HCT116 (cell line): ENCODE measurements around the gene RIMBP2. TPM values are rescaled to one million over a fixed set of nuclear protein-coding genes. Genes with fewer than 3 reads are reported as not detected.

Experiments used
- ATAC-seq: fragments of 200-7000 bp; cut with Tn5 transposase; 2 replicates; pipeline ENCODE4 v1.9.1; 2020; ENCODE audit warnings: mild to moderate bottlenecking, moderate library complexity
- BruUV-seq: library from RNA; stranded (reverse); fragments of 400-500 nt; replicated peaks from 2 replicates; lab custom pipeline; 2021; lab: Mats Ljungman, UMichigan
- CTCF ChIA-PET: fragments of 300-600 bp; sonication (Branson Sonifier 250); formaldehyde crosslinking; loops from one replicate; lab custom pipeline; 2021; ENCODE audit warnings: antibody characterized with exemption; lab: Charles Lee
- POLR2A ChIA-PET: fragments of 300-600, 350-600 bp; sonication (Branson Sonifier 250); formaldehyde crosslinking; loops from one replicate; lab custom pipeline; 2021; ENCODE audit warnings: antibody characterized with exemption; lab: Charles Lee
- RAD21 ChIA-PET, 2 experiments: fragments of 300-600 bp; sonication (Branson Sonifier 250); formaldehyde crosslinking; loops; one replicate each; lab custom pipeline; 2023; ENCODE audit warnings: low total read pairs in 2 of 2; ENCODE audit not compliant: uncharacterized antibody in 2 of 2, unreplicated experiment in 2 of 2, low non-redundant PET in 1 of 2; lab: Charles Lee
- DNase-seq: peaks from one replicate; pipeline ENCODE4 v3.0.0-alpha.2; 2010; ENCODE audit warnings: low read depth, low spot score
- H2AFZ ChIP-seq: fragments of 200-600 bp; shearing (Covaris generic), sonication (generic); 2 replicates; pipeline ENCODE4 v1.6.1; 2017; ENCODE audit warnings: low read depth, mixed run types, mixed read lengths, antibody characterized with exemption, low read length; ENCODE audit not compliant: poor library complexity, severe bottlenecking
- H3K27ac ChIP-seq: 2 replicates; pipeline ENCODE4 v1.5.1; 2012; ENCODE audit warnings: low read depth, low read length
- H3K27me3 ChIP-seq: fragments of 200-600 bp; sonication (generic); 2 replicates; pipeline ENCODE4 v1.6.1; 2016; ENCODE audit warnings: mixed run types, low read length, mixed read lengths; ENCODE audit not compliant: insufficient read depth
- H3K36me3 ChIP-seq, 2 experiments: fragments of 200-500 bp in 1 of 2; fragments of 200-600 bp in 1 of 2; sonication (Bioruptor generic) in 1 of 2; sonication (generic) in 1 of 2; 2 replicates each; pipeline versions ENCODE4 v1.5.1 to v1.6.1; 2014 to 2016; ENCODE audit warnings: low read length in 2 of 2, inconsistent platforms in 1 of 2, mixed read lengths in 1 of 2, mixed run types in 1 of 2; ENCODE audit not compliant: insufficient read depth in 2 of 2, control insufficient read depth in 1 of 2
- H3K4me1 ChIP-seq, 2 experiments: fragments of 200-600 bp in 1 of 2; sonication (generic) in 1 of 2; 2 replicates each; pipeline versions ENCODE4 v1.5.1 to v1.6.1; 2012 to 2017; ENCODE audit warnings: low read length in 2 of 2, inconsistent platforms in 1 of 2, mild to moderate bottlenecking in 1 of 2, mixed read lengths in 1 of 2, mixed run types in 1 of 2, moderate library complexity in 1 of 2; ENCODE audit not compliant: insufficient read depth in 2 of 2, control insufficient read depth in 1 of 2
- H3K4me2 ChIP-seq: fragments of 200-600 bp; sonication (generic); 2 replicates; pipeline ENCODE4 v1.6.1; 2017; ENCODE audit warnings: mixed run types, low read length, mixed read lengths
- H3K4me3 ChIP-seq, 2 experiments: fragments of 200-600 bp in 1 of 2; sonication (generic) in 1 of 2; replicated peaks in 1 of 2; 2 replicates each; pipeline ENCODE4 v1.5.1; 2011 to 2016; ENCODE audit warnings: low read length in 2 of 2, control low read depth in 1 of 2, low read depth in 1 of 2, mild to moderate bottlenecking in 1 of 2, mixed read lengths in 1 of 2, mixed run types in 1 of 2
- H3K79me2 ChIP-seq: fragments of 200-600 bp; sonication (generic); 2 replicates; pipeline ENCODE4 v1.6.1; 2017; ENCODE audit warnings: mild to moderate bottlenecking, mixed run types, low read length, moderate library complexity, mixed read lengths; ENCODE audit not compliant: insufficient read depth
- H3K9ac ChIP-seq: fragments of 200-600 bp; sonication (generic); 2 replicates; pipeline ENCODE4 v1.6.1; 2016; ENCODE audit warnings: low read length, mixed read lengths
- H3K9me2 ChIP-seq: fragments of 200-600 bp; sonication (generic), shearing (Covaris generic); 2 replicates; pipeline ENCODE4 v1.6.1; 2017; ENCODE audit warnings: mixed run types, mild to moderate bottlenecking, moderate library complexity; ENCODE audit not compliant: insufficient read depth
- H3K9me3 ChIP-seq, 2 experiments: fragments of 200-500 bp in 1 of 2; fragments of 200-600 bp in 1 of 2; sonication (Bioruptor generic) in 1 of 2; sonication (generic) in 1 of 2; 2 replicates each; pipeline ENCODE4 v1.6.1; 2014 to 2017; ENCODE audit warnings: low read length in 2 of 2, mixed read lengths in 2 of 2, inconsistent platforms in 1 of 2, low read depth in 1 of 2, mild to moderate bottlenecking in 1 of 2, mixed run types in 1 of 2, moderate library complexity in 1 of 2; ENCODE audit not compliant: control insufficient read depth in 1 of 2, insufficient read depth in 1 of 2
- H4K20me1 ChIP-seq: fragments of 200-600 bp; sonication (generic), shearing (Covaris generic); 2 replicates; pipeline ENCODE4 v1.6.1; 2017; ENCODE audit warnings: mixed run types, mild to moderate bottlenecking, moderate library complexity; ENCODE audit not compliant: insufficient read depth
- CTCF ChIP-seq, 3 experiments: fragments of 200-600 bp in 1 of 3; sonication (generic) in 1 of 3; IDR thresholded peaks in 2 of 3; conservative IDR thresholded peaks in 1 of 3; 2 replicates each; pipeline ENCODE4 v1.5.1; 2012 to 2017; ENCODE audit warnings: low read depth in 2 of 3, low read length in 2 of 3, antibody characterized with exemption in 1 of 3, borderline replicate concordance in 1 of 3, control low read depth in 1 of 3, mild to moderate bottlenecking in 1 of 3, mixed read lengths in 1 of 3, mixed run types in 1 of 3, moderate library complexity in 1 of 3; ENCODE audit not compliant: insufficient read depth in 1 of 3
- EZH2 ChIP-seq: fragments of 200-600 bp; sonication (generic); IDR thresholded peaks from 2 replicates; pipeline ENCODE4 v1.6.1; 2017; ENCODE audit warnings: antibody characterized with exemption, mixed run types
- FOSL1 ChIP-seq: IDR thresholded peaks from 2 replicates; pipeline ENCODE4 v1.6.1; 2012; ENCODE audit warnings: low read depth
- JUND ChIP-seq: IDR thresholded peaks from 2 replicates; pipeline ENCODE4 v1.6.1; 2012
- POLR2A ChIP-seq: IDR thresholded peaks from 2 replicates; pipeline ENCODE4 v1.7.0; 2011; ENCODE audit warnings: borderline replicate concordance; ENCODE audit not compliant: insufficient read depth, insufficient read length; ENCODE audit errors: extremely low read depth
- POLR2AphosphoS5 ChIP-seq: IDR thresholded peaks from 2 replicates; pipeline ENCODE4 v1.6.1; 2011; ENCODE audit warnings: mild to moderate bottlenecking, low read depth, low read length, moderate library complexity
- SIN3A ChIP-seq: IDR thresholded peaks from 2 replicates; pipeline ENCODE4 v1.6.1; 2012; ENCODE audit warnings: low read depth
- SP1 ChIP-seq: IDR thresholded peaks from 2 replicates; pipeline ENCODE4 v1.6.1; 2012; ENCODE audit warnings: low read depth
- SRF ChIP-seq: IDR thresholded peaks from 2 replicates; pipeline ENCODE4 v1.6.1; 2012; ENCODE audit warnings: low read depth
- TCF7L2 ChIP-seq: IDR thresholded peaks from 2 replicates; pipeline ENCODE4 v1.7.0; 2011; ENCODE audit warnings: borderline replicate concordance, inconsistent platforms; ENCODE audit not compliant: insufficient read depth, insufficient read length; ENCODE audit errors: extremely low read depth
- ZFX ChIP-seq: fragments of 450-650 bp; IDR thresholded peaks from 2 replicates; pipeline ENCODE4 v1.6.1; 2017
- ZNF274 ChIP-seq: fragments of 200-500 bp; sonication (Bioruptor generic); IDR thresholded peaks from 2 replicates; pipeline ENCODE4 v1.6.1; 2014; ENCODE audit warnings: mild to moderate bottlenecking, low read depth, low read length, inconsistent platforms
- intact Hi-C: fragments of 100-400 bp; cut with micrococcal nuclease; formaldehyde crosslinking; loops from 2 replicates; pipeline ENCODE4 v1.10.0; 2022
- total RNA-seq: library from RNA; stranded (reverse); gene quantifications from one replicate; pipeline ENCODE4 v1.2.1, GENCODE V29; 2021; ENCODE audit not compliant: unreplicated experiment
- TF ChIP-seq, protein P1 (sequence below): IDR thresholded peaks from 2 replicates; pipeline ENCODE4 v1.6.1; 2012; ENCODE audit warnings: low read depth

RIMBP2 gene
- total RNA-seq, 1 experiment from 2014 or later, result not detected

- no peak for DNase-seq
- Histone ChIP-seq H3K9ac (no peak overlapping the region), H3K9me3 (no peaks in the 10 kb centered on the region), H3K27ac (no peak overlapping the region), H3K9me2 (no peaks in the 10 kb centered on the region), H3K36me3 (no peaks in the 10 kb centered on the region), H3K4me2 (no peak overlapping the region), H3K79me2 (no peaks in the 10 kb centered on the region)
- intact Hi-C loops, result no loop called here
- CTCF ChIA-PET, result no interaction called here
- TF ChIP-seq CTCF (IDR thresholded peaks at IDR 0.05 in 2 of 3, conservative IDR thresholded peaks at IDR 0.05 in 1 of 3; ENCODE audit: borderline replicate concordance in 1 of 3, insufficient read depth in 1 of 3, low read depth in 2 of 3, low read length in 2 of 3), result no peak
- TF ChIP-seq, all 23 proteins: peak for 0
- no TSS peak for BruUV-seq
- no peaks in the 10 kb centered on the region for H4K20me1 ChIP-seq
- ChIA-PET POLR2A (no interaction called here), RAD21 (no interaction called here)
- no peak for ATAC-seq
- H3K27me3 ChIP-seq, result no peaks in the 10 kb centered on the region; the same call in 1 of the 2 replicates
- H2AFZ ChIP-seq, result no peak overlapping the region
- H3K4me1 ChIP-seq, result no peaks in the 10 kb centered on the region
- H3K4me3 ChIP-seq, result no peak overlapping the region
These were observed 201.9 kb downstream of the RIMBP2 start for GRCh38 chr12:130514149-130514551.

- Histone ChIP-seq H2AFZ (no peak overlapping the region), H3K27me3 (no peaks in the 10 kb centered on the region; the same call in 1 of the 2 replicates), H3K9me3 (no peaks in the 10 kb centered on the region), H3K4me1 (no peaks in the 10 kb centered on the region), H3K36me3 (no peaks in the 10 kb centered on the region), H3K4me2 (no peak overlapping the region), H4K20me1 (no peaks in the 10 kb centered on the region), H3K79me2 (no peaks in the 10 kb centered on the region), H3K9ac (no peak overlapping the region), H3K27ac (no peak overlapping the region), H3K4me3 (no peak overlapping the region), H3K9me2 (no peaks in the 10 kb centered on the region)
- intact Hi-C loops, result no loop called here
- BruUV-seq, result no TSS peak
- RAD21 ChIA-PET, result no interaction called here
- no peak for ATAC-seq
- CTCF ChIA-PET, result no interaction called here
- POLR2A ChIA-PET, result no interaction called here
- DNase-seq, result no peak
- no peak for TF ChIP-seq FOSL1
- no peak for TF ChIP-seq POLR2A
- no peak for TF ChIP-seq ZFX
- no peak for TF ChIP-seq POLR2AphosphoS5
- no peak for TF ChIP-seq ZNF274
- no peak for TF ChIP-seq SP1
- no peak for TF ChIP-seq SIN3A
- no peak for TF ChIP-seq SRF
- TF ChIP-seq, protein P1, sequence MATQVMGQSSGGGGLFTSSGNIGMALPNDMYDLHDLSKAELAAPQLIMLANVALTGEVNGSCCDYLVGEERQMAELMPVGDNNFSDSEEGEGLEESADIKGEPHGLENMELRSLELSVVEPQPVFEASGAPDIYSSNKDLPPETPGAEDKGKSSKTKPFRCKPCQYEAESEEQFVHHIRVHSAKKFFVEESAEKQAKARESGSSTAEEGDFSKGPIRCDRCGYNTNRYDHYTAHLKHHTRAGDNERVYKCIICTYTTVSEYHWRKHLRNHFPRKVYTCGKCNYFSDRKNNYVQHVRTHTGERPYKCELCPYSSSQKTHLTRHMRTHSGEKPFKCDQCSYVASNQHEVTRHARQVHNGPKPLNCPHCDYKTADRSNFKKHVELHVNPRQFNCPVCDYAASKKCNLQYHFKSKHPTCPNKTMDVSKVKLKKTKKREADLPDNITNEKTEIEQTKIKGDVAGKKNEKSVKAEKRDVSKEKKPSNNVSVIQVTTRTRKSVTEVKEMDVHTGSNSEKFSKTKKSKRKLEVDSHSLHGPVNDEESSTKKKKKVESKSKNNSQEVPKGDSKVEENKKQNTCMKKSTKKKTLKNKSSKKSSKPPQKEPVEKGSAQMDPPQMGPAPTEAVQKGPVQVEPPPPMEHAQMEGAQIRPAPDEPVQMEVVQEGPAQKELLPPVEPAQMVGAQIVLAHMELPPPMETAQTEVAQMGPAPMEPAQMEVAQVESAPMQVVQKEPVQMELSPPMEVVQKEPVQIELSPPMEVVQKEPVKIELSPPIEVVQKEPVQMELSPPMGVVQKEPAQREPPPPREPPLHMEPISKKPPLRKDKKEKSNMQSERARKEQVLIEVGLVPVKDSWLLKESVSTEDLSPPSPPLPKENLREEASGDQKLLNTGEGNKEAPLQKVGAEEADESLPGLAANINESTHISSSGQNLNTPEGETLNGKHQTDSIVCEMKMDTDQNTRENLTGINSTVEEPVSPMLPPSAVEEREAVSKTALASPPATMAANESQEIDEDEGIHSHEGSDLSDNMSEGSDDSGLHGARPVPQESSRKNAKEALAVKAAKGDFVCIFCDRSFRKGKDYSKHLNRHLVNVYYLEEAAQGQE, result no peak
- TF ChIP-seq CTCF (IDR thresholded peaks at IDR 0.05 in 2 of 3, conservative IDR thresholded peaks at IDR 0.05 in 1 of 3; ENCODE audit: borderline replicate concordance in 1 of 3, insufficient read depth in 1 of 3, low read depth in 2 of 3, low read length in 2 of 3), result no peak
- no peak for TF ChIP-seq JUND
- TF ChIP-seq TCF7L2, result no peak
- TF ChIP-seq EZH2, result no peak
These were observed 202.5 kb downstream of the RIMBP2 start for GRCh38 chr12:130513556-130513955.
